ENCODE measurements around the gene TTC23L.

TTC23L gene

DNA sequence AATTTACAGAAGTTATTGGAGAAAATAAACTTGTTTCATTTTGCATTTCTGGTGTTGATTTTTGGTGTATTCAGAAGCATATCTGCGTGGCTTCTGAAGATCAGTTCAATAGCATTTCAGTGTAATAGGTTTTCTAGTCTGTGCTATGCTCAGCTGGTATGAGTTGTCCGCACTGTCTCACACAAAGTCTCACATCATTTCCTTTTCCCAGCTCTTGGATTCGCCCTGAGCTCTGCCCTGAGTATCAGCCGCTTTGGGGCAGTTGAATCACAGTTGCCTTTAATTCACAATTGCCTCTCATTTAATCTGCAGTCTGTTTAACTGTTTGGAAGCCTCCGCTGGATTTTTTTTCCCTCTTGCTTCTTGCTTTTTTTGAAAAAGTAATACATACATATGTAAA lies 6.4 kb upstream of the TTC23L start:
- in situ Hi-C loops (cut with MboI; ENCODE audit: low sequenced_read_pairs): no loop called here

DNA sequence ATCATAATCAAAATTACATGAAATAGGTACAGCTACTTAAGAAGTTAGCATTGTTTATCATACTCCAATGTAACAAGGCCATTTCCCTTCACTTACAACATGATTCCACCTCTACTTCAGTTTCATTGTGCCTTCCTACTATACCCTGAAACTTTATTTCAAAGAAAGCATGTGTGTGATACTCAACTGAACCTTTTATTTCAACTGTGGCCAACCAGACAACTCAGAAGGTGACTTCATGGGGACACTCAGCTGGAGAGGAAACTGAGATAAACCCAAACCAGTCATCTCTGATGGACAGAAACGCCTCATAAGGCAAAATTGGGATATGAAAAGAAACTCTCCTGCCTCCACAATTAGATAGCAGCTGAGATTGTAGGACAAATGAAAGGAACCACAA lies 5.9 kb upstream of the TTC23L start:
- in situ Hi-C loops (cut with MboI; ENCODE audit: low sequenced_read_pairs): no loop called here

DNA sequence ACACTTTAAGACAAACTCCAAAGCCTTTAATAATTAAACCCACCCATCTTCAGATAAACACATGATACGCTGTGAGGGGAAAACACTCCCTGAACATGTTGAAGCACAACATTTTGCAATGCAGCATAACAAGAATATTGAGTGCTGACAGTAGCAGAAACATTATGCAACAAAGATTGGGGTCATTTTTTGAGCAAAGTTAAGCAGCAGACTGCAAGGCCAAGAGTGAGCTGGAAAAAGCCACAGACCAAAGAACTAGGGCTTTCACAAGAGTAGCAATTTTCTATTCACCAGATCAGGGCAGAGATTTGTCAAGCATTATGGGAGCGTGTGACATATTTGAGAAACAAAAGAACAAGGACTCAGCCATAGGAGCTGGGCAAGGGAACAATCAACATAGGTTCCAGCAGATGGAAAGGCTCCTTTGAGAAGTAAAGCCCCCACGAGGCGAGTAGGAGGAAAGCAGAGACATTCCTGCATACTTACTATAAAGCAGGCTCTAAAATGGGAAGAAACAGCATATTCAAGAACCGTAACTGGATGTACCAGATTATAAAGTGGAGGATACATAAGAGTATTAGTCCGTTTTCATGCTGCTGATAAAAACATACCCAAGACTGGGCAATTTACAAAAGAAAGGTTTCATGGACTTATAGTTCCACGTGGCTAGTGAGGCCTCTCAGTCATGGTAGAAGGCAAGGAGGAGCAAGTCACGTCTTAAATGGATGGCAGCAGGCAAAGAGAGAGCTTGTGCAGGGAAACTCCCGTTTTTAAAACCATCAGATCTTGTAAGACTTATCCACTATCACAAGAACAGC lies 4.8 kb upstream of the TTC23L start:
- in situ Hi-C loops (cut with MboI; ENCODE audit: low sequenced_read_pairs): no loop called here

DNA sequence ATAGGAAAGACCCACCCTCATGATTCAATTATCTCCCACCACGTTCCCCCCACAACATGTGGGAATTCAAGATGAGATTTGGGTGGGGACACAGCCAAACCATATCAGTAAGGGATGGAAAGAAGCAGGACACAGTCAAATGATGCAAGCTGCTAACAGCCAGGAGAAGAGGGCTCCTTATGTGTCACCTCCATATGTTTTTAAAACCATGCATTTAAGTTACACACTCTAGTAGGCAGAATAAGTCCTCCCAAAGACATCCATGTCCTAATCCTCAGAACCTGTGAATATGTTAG lies 4.2 kb upstream of the TTC23L start:
- in situ Hi-C loops (cut with MboI; ENCODE audit: low sequenced_read_pairs): no loop called here

DNA sequence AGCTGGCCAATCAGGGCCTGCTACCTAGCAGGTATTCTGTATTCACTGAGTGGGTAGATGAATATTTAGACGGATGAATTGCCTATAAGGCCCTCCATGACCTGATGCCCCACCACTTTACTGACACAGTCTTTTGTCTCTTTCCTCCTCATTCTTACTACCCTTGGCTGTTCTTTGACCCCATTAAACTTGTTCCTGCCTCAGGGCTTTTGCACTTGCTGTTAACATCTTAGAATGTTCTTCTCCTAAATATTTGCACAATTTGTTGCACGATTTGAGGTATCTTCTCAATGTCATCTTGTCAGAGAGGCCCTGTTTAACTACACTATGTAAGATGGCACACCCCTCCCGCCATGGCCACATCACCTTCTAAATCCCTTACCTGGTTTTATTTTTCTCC lies 3.3 kb upstream of the TTC23L start:
- in situ Hi-C loops (cut with MboI; ENCODE audit: low sequenced_read_pairs): no loop called here

DNA sequence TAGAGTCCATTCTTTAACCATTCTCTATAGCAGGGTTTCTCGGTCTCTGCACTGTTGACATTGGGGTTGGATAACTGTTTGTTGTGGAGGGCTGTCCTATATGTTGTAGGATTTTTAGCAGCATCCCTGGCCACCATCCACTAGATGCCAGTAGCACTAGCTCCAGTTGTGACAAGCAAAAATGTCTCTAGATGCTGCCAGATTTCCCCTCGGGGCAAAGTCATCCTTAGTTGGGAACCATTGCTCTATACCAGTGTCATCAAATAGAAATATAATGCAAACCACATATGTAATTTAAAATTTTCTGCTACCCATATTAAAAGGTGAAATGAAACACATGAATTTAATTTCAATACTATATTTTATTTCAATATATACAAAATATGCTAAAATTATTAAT lies 2.9 kb downstream of the TTC23L start:
- in situ Hi-C loops (cut with MboI; ENCODE audit: low sequenced_read_pairs): no loop called here

- in situ Hi-C loops (cut with MboI; ENCODE audit: low sequenced_read_pairs): no loop called here
Observed at GRCh38 chr5:34842554-34842953, 3.6 kb downstream of the TTC23L start.

DNA sequence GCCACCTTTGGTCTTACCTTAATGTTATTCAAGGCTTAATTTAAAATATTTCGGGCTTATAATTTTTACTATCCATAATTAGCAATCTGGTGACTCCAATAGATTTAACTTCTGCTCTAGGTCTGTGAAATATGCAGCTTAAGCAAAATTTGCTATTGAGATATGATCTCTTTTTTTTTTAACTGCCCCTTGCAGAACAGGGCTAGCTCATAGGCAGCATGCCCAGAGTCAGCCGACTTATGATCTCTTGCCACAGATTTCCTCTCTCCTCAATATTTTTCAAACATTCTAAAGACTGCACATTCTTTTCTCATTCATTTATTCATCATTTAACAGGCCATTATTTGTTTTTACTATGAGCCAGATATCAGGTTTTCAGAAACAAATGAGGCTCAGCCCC lies 4.5 kb downstream of the TTC23L start:
- in situ Hi-C loops (cut with MboI; ENCODE audit: low sequenced_read_pairs): no loop called here

- in situ Hi-C loops (cut with MboI; ENCODE audit: low sequenced_read_pairs): no loop called here
Observed at GRCh38 chr5:34844106-34844505, 5.1 kb downstream of the TTC23L start.

DNA sequence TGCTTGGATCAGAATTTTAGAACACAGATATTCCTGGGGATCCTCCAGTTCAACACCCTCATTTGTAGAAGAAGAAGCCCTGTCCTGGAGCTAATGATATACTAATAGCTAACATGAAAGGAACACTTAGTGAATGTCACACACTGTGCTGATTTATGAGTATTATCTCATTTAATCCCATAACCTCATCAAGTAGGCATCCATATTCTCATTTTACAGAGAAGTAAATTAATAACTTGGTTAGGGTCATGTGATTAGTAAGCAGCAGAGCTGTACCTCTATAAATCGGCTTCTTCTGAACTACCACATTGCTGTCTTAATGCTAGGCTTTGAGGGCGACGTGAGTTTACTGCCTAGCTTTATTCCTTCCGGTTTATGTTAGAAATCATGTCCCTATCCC lies 6.0 kb downstream of the TTC23L start:
- in situ Hi-C loops (cut with MboI; ENCODE audit: low sequenced_read_pairs): no loop called here

GRCh38 chr5:34847056-34847455 lies 8.1 kb downstream of the TTC23L start:
- in situ Hi-C loops (cut with MboI; ENCODE audit: low sequenced_read_pairs): no loop called here

DNA sequence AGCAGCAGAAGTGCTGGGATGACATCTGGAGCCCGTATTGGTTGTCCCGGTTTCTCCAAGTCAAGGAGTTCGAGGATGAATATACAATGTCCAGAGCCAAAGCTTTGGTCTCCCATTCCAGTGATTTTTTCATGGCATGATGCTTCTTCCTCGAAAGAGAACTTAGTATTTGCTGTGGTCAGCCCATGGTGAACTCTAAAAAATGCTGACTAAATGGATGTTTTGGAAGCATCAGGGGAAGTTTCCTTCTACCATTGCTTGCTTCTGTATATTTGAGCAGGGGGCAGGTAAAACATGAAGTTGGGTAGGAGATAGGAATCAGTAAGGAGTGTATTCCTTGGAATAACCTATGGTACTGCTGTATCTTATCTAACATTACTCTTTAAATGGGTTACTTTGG lies 8.6 kb downstream of the TTC23L start:
- in situ Hi-C loops (cut with MboI; ENCODE audit: low sequenced_read_pairs): no loop called here

- in situ Hi-C loops (cut with MboI; ENCODE audit: low sequenced_read_pairs): no loop called here
Observed at GRCh38 chr5:34848230-34848629, 9.3 kb downstream of the TTC23L start.

- in situ Hi-C loops (cut with MboI; ENCODE audit: low sequenced_read_pairs): no loop called here
Observed at GRCh38 chr5:34849253-34849652, 10.3 kb downstream of the TTC23L start.

GRCh38 chr5:34854459-34855174 lies 15.7 kb downstream of the TTC23L start:
- in situ Hi-C loops (cut with MboI; ENCODE audit: low sequenced_read_pairs): no loop called here

GRCh38 chr5:34857161-34857560 lies 18.2 kb downstream of the TTC23L start:
- in situ Hi-C loops (cut with MboI; ENCODE audit: low sequenced_read_pairs): no loop called here

DNA sequence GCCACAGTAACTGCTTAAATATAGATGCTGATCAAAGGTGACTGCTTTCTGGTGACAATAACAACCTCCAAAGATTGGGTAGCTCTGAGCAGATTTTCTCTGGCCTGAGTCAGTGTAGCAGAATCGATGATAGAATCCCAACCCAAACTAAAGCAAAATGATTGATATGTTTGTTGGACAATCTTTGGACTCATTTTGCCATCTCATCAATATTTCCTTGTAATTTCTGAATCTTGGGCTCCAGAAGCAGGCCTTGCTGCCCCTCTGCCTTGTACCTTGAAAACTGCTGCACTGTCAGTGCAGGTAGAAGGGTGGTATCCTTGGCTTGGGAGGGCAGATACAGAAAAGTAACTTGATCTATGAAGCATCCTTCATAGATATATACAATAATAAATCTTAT lies 18.9 kb downstream of the TTC23L start:
- in situ Hi-C loops (cut with MboI; ENCODE audit: low sequenced_read_pairs): no loop called here

DNA sequence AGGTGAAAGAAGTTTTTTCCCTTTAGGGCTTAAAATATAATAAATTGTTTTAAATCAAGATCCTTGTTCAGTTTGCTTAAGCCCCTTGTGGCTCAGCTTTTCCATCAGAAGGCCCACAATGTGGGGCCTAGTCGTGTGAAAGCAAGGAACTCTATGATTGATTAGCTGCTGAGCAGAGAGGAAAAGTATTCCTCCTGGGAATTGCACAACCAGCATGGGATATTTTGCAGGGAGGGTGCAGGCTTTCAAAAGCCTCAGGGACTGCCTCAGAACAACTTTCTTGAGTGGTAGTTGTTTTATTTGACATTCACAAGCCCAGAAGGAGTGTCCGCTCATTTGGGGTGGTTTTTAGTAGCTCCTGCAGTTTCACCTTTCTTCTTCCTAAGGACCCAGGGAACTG lies 19.8 kb downstream of the TTC23L start:
- in situ Hi-C loops (cut with MboI; ENCODE audit: low sequenced_read_pairs): no loop called here

- in situ Hi-C loops (cut with MboI; ENCODE audit: low sequenced_read_pairs): no loop called here
Observed at GRCh38 chr5:34859253-34859652, 20.3 kb downstream of the TTC23L start.

GRCh38 chr5:34863946-34864345 lies 25.0 kb downstream of the TTC23L start:
- in situ Hi-C loops (cut with MboI; ENCODE audit: low sequenced_read_pairs): no loop called here

DNA sequence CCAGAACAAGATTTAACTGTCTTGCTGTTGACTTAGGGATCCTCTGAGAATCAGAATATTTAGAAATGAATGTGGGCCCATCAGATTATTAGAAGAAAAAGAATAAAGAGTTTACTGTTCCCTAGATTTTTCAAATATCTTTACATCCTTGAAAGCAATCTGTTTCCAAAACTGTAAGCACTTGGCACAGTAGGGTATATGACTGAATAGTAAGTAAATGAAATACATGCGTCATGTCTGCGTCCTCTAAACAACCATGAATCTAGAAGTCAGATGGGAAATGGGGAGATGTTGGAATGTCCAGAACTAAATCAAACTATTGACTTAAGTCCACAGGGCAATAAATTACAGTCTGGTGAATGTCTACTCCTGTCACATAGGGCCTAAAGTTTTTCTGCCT lies 26.1 kb downstream of the TTC23L start:
- in situ Hi-C loops (cut with MboI; ENCODE audit: low sequenced_read_pairs): no loop called here

DNA sequence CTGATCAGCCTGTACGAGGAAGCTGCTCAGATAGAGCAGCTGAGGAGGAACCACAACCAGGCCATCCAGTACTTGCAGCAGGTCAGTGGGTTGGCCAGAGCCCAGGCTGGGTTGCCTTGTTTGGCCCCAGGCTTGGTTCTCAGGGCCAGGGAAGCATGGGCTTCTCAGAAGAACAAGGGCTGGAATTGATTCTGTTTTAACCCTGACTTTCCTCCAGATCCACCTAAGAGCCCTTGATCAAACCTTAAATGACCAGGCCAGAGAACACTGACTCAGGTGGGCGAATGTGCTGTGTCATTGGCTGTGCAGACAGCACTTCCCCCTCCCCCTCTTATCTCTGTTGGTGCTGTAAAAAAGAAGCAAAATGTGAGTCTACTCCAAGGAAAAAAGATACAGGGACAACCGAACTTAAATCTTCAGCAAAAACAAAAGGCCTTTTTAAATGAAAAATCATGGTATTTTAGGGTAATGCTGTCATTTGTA lies 28.1 kb downstream of the TTC23L start:
- in situ Hi-C loops (cut with MboI; ENCODE audit: low sequenced_read_pairs): no loop called here

GRCh38 chr5:34867660-34868059 lies 28.7 kb downstream of the TTC23L start:
- in situ Hi-C loops (cut with MboI; ENCODE audit: low sequenced_read_pairs): no loop called here
